Activated CD4-positive, alpha-beta T cell treated with anti-CD3 and anti-CD28 coated beads, Interleukin-2, amount 10 ng/mL, durations not matched to agents 7 days and 5 days (primary cell): ENCODE data around the gene DNAJC3. TPM values are rescaled to one million over a fixed set of nuclear protein-coding genes. Genes with fewer than 3 reads are reported as not detected.

ENCODE experiments used
- CTCF ChIA-PET: fragments of 350-600 bp; sonication (Branson Sonifier 250); formaldehyde crosslinking; loops from one replicate; lab custom pipeline; 2021; ENCODE audit warnings: antibody characterized with exemption; lab: Charles Lee
- POLR2A ChIA-PET: fragments of 350-600 bp; sonication (Branson Sonifier 250); formaldehyde crosslinking; loops from one replicate; lab custom pipeline; 2021; ENCODE audit warnings: antibody characterized with exemption; lab: Charles Lee
- DNase-seq: peaks from one replicate; pipeline ENCODE4 v3.0.0-alpha.2; 2020
- H3K27ac Mint-ChIP-seq: one replicate; pipeline ENCODE4 v1.8.0; 2021; ENCODE audit warnings: mild to moderate bottlenecking, moderate library complexity, mixed read lengths
- H3K27me3 Mint-ChIP-seq: one replicate; pipeline ENCODE4 v1.8.0; 2021; ENCODE audit warnings: mixed read lengths
- H3K36me3 Mint-ChIP-seq: one replicate; pipeline ENCODE4 v1.8.0; 2021; ENCODE audit warnings: low read depth, mixed read lengths
- H3K4me1 Mint-ChIP-seq: one replicate; pipeline ENCODE4 v1.8.0; 2021; ENCODE audit warnings: mixed read lengths
- H3K4me3 Mint-ChIP-seq: one replicate; pipeline ENCODE4 v1.8.0; 2021; ENCODE audit warnings: mild to moderate bottlenecking, moderate library complexity, mixed read lengths
- H3K9me3 Mint-ChIP-seq: one replicate; pipeline ENCODE4 v1.8.0; 2021; ENCODE audit warnings: mixed read lengths
- total RNA-seq, 2 experiments: library from RNA; stranded (reverse); gene quantifications; one replicate each; pipeline ENCODE4 v1.2.3, GENCODE V29; 2021

Gene DNAJC3
- total RNA-seq, 2 experiments from 2014 or later = 20.3 to 21.6 TPM

DNA sequence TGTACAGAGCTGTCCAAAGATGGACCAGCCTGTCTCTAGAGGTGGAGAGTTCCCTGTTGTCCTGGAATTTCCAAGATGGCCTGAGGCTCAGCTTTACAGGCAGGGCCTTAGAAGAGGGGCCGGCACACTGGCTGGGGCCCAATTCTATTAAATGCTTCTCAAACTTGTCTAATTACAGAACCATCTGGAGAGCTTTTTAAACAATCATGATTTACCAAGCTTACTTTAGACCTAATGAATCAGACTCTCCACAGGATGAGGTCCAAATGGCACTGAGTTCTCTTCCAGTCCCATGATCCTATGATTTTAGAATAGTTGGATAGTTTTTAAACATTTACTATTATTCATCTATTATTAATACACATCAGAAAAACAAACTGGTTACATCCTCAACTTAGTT lies 123.5 kb downstream of the DNAJC3 start:
- ChIA-PET POLR2A (no interaction called here), CTCF (interaction anchor here (1.4 kb wide), 1 partner anchor 34 kb away, joined by 4 read pairs; no protein-coding TSS in a partner anchor)
- DNase-seq = no peak
- Mint-ChIP-seq H3K4me3 (no peak overlapping the region), H3K36me3 (no peaks in the 10 kb centered on the region), H3K4me1 (no peaks in the 10 kb centered on the region), H3K27me3 (peaks cover 15% of the 10 kb centered on the region), H3K27ac (no peak overlapping the region), H3K9me3 (no peaks in the 10 kb centered on the region)

DNA sequence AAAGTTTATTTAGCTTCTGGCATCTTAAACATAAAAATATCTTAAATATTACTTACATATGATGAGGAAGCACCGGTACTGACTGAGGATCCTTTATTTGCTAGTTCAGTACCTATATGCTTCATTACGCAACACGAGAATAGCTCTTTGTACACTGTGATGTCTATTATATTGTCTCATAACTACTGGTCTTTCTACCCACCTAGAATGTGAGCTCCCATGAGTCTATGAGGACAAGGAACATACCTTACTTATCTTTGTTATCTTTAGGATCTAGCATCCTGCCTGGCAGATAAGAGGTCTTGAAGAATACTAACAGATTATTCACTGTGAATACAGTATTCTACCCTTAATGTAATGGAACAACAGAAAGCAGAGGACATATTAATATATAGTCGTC lies 124.9 kb downstream of the DNAJC3 start:
- H3K36me3 Mint-ChIP-seq = no peaks in the 10 kb centered on the region
- H3K9me3 Mint-ChIP-seq = no peaks in the 10 kb centered on the region
- ChIA-PET CTCF (no interaction called here), POLR2A (no interaction called here)
- H3K27me3 Mint-ChIP-seq = peaks cover 15% of the 10 kb centered on the region
- H3K4me1 Mint-ChIP-seq = no peaks in the 10 kb centered on the region
- no peak overlapping the region for H3K4me3 Mint-ChIP-seq
- no peak for DNase-seq
- no peak overlapping the region for H3K27ac Mint-ChIP-seq

DNA sequence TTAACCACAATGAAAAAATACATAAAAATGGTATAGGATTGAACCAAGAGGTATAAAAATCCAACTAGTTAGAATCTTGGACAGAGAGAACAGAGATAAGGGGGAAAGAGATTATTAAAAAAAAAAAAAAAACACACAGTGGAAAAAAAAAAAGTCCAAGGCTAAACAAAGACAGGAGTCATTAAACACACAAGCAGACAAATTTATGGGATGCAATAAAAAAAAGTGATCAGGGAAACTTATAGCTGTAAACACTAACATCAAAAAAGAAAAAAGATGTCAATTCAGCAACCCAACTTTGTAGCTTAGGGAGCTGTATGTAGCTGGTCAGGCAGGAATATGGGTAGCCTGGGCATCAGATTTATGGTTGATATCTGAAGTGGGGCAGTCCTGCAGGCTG lies 129.0 kb downstream of the DNAJC3 start:
- DNase-seq = no peak
- no peaks in the 10 kb centered on the region for H3K4me1 Mint-ChIP-seq
- CTCF ChIA-PET = no interaction called here
- no peak overlapping the region for H3K27ac Mint-ChIP-seq
- no peak overlapping the region for H3K4me3 Mint-ChIP-seq
- POLR2A ChIA-PET = no interaction called here
- no peaks in the 10 kb centered on the region for H3K9me3 Mint-ChIP-seq
- no peaks in the 10 kb centered on the region for H3K36me3 Mint-ChIP-seq
- H3K27me3 Mint-ChIP-seq = peaks cover 18% of the 10 kb centered on the region

DNA sequence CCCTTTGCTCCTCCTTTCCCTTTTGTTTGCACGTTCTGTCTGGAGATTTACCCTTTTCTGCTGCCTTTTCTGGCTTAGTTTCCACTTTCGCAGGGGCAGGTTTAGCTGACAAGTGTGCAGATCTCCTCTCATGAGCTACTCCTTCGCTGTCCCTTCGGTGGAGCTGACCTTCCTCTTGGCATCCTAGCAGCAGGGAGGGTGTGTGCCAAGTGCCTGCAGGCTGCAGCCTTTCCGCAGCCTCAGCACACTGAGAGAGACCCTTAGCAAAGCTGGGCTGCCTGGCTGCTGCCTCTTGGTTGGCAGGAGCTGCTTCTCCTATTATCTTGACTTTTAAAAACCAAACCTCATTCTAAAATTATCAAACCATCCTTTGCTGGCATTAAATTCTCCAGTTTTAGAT lies 132.5 kb downstream of the DNAJC3 start:
- Mint-ChIP-seq H3K9me3 (peaks cover 3% of the 10 kb centered on the region), H3K4me3 (no peak overlapping the region), H3K27me3 (peaks cover 13% of the 10 kb centered on the region), H3K4me1 (no peaks in the 10 kb centered on the region), H3K36me3 (no peaks in the 10 kb centered on the region), H3K27ac (no peak overlapping the region)
- DNase-seq = no peak
- ChIA-PET POLR2A (no interaction called here), CTCF (no interaction called here)

DNA sequence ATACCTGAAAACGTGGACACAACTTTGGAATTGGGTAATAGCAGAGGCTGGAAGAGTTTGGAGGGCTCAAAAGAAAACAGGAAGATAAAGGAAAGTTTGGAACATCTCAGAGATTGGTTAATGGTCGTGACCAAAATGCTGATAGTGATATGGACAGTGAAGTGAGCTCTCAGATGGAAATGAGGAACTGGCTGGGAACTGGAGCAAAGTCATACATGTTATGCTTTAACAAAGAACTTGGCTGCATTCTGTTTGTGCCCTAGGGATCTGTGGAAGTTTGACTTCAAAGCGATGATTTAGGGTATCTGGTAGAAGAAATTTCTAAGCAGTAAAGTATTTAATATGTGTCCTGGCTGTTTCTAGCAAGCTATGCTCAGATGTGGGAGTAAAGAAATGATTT lies 136.2 kb downstream of the DNAJC3 start:
- peaks cover 5% of the 10 kb centered on the region for H3K27me3 Mint-ChIP-seq
- no peaks in the 10 kb centered on the region for H3K36me3 Mint-ChIP-seq
- H3K9me3 Mint-ChIP-seq = peaks cover 5% of the 10 kb centered on the region
- CTCF ChIA-PET = no interaction called here
- H3K27ac Mint-ChIP-seq = no peak overlapping the region
- DNase-seq = no peak
- H3K4me1 Mint-ChIP-seq = no peaks in the 10 kb centered on the region
- POLR2A ChIA-PET = no interaction called here
- H3K4me3 Mint-ChIP-seq = no peak overlapping the region

DNA sequence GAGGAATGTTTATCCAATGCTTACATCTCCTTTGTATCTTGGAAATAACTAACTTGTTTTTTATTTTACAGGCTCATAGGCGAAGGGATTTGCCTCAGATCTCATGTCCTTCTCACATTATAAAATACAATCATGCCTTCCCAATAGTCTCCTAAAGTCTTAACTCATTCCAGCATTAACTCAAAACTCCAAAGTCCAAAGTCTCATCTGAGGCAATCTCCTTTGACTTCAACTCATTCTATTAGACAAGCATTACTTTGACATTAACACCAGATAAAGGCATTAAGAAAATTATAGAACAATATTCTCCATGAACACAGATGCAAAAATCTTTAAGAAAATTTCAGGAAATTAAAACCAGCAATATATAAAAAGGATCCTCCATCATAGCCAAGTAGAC lies 137.6 kb downstream of the DNAJC3 start:
- Mint-ChIP-seq H3K27me3 (peaks cover 5% of the 10 kb centered on the region), H3K27ac (no peak overlapping the region), H3K36me3 (no peaks in the 10 kb centered on the region), H3K4me1 (no peaks in the 10 kb centered on the region), H3K9me3 (peaks cover 5% of the 10 kb centered on the region), H3K4me3 (no peak overlapping the region)
- DNase-seq = no peak
- POLR2A ChIA-PET = no interaction called here
- CTCF ChIA-PET = no interaction called here

DNA sequence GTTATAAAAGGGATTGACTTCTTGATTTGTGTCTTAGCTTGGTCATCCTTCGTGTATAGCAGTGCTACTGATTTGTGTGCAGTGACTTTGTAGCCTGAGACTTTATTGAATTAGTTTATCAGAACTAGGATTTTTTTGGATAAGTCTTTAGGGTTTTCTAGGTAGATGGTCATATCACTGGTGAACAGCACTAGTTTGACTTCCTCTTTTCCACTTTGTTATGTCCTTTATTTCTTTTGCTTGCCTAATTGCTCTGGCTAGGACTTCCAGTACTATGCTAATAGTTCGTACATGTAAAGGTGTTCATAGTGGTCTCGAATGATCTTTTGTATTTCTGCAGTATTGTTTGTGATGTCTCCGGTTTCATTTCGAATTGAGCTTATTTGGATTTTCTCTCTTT lies 145.4 kb downstream of the DNAJC3 start:
- ChIA-PET POLR2A (no interaction called here), CTCF (no interaction called here)
- Mint-ChIP-seq H3K4me1 (no peaks in the 10 kb centered on the region), H3K9me3 (no peaks in the 10 kb centered on the region), H3K4me3 (no peak overlapping the region), H3K27me3 (peaks cover 25% of the 10 kb centered on the region), H3K36me3 (no peaks in the 10 kb centered on the region), H3K27ac (no peak overlapping the region)
- DNase-seq = no peak

DNA sequence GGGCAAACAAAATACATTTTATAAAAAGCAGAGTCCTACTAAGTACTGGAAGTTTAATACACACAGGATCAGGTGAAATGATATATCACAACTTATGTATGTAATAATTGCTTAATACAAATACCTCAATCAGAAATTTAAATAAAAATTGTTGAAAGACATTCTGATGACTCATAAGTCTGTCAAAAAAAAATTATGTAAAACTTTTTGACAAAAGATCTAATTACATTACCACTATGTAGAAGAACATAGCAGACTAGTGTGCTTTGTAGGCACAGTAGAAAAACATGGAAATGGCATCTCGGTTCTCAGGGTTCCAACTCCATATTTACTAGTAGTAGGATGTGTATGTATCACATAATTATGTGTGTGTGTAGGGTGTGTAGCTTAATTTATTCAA lies 156.2 kb downstream of the DNAJC3 start:
- ChIA-PET POLR2A (no interaction called here), CTCF (interaction anchor here (1.0 to 1.6 kb wide), 5 partner anchors 21 to 683 kb away, joined by 3 to 5 read pairs (median 3); no protein-coding TSS in a partner anchor)
- H3K4me1 Mint-ChIP-seq = no peaks in the 10 kb centered on the region
- no peak overlapping the region for H3K27ac Mint-ChIP-seq
- H3K27me3 Mint-ChIP-seq = peaks cover 32% of the 10 kb centered on the region
- no peak overlapping the region for H3K4me3 Mint-ChIP-seq
- peaks cover 3% of the 10 kb centered on the region for H3K9me3 Mint-ChIP-seq
- no peaks in the 10 kb centered on the region for H3K36me3 Mint-ChIP-seq
- DNase-seq = no peak

DNA sequence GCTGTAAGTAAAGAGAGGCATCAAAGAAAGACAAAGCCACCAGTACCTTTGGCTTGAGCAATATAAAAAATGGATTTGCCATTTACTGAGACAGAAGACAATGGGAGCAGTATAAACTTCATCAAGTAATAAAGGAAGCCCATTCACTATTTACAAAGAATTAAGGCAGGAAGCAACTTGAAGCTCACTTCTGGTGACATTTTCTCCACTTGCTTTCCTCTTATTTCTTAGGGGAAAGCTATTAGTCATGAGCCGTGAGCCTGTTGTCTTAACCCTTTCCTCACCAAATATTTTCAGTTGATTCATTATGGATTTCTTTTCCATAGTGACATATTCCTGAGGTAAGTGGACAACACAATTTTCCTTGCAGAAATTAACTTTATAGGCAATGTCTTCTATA lies 156.8 kb downstream of the DNAJC3 start:
- peaks cover 3% of the 10 kb centered on the region for H3K9me3 Mint-ChIP-seq
- H3K4me1 Mint-ChIP-seq = no peaks in the 10 kb centered on the region
- no peak overlapping the region for H3K4me3 Mint-ChIP-seq
- DNase-seq = no peak
- CTCF ChIA-PET = interaction anchor here (0.5 to 1.6 kb wide), 13 partner anchors 9 to 683 kb away, joined by 3 to 7 read pairs (median 3); no protein-coding TSS in a partner anchor
- no peaks in the 10 kb centered on the region for H3K36me3 Mint-ChIP-seq
- POLR2A ChIA-PET = no interaction called here
- H3K27me3 Mint-ChIP-seq = peaks cover 32% of the 10 kb centered on the region
- no peak overlapping the region for H3K27ac Mint-ChIP-seq

DNA sequence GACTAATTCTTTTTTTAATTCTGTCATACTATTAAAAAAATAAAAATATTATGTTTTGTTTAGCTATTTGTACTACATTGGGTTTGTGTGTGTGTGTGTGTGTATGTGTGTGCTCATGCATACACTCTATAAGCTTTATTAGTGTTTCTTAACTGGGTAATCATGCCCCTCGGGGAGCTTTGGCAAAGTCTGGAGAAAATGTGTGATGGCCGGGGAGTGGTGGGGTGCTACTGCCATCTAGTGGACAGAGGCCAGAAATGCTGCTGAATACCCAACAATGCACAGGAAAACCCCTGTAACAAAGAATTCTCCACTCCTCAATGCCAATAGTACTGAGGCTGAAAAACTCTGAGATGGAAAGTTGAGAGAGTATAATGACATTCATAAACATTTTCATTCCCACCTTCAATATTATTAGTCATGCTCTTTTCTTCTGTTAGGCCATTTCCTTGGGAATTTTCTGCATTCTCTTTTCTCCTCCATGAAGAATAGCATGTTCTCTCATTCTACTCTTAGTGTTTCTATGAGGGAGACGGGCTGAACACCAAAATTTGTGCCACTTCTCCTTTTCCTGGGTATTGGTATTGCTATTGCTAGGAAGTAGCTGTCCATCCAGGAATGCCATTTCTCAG lies 157.3 kb downstream of the DNAJC3 start:
- Mint-ChIP-seq H3K27me3 (peaks cover 34% of the 10 kb centered on the region), H3K9me3 (peaks cover 3% of the 10 kb centered on the region), H3K27ac (no peak overlapping the region), H3K4me1 (no peaks in the 10 kb centered on the region), H3K4me3 (no peak overlapping the region), H3K36me3 (no peaks in the 10 kb centered on the region)
- peak; percentile 65 for DNase-seq
- ChIA-PET POLR2A (no interaction called here), CTCF (interaction anchor here (0.5 to 1.6 kb wide), 13 partner anchors 9 to 684 kb away, joined by 3 to 7 read pairs (median 3); no protein-coding TSS in a partner anchor)

DNA sequence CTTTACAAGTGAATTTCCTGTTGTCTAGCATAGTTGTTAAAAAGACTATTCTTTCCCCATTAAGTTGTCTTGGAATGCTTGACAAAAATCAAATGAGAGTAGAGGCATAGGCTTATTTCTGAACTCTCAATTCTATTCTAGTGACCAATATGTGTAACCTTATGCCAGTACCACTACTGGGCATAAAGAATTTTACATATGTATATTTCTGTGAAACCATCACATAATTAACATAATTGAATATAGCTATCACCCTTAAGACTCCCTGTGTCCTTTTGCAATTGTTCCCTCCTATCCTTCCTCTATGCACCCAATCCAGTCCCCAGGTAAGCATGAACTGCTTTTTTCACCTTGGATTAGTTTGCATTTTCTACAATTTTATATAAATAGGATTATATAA lies 165.0 kb downstream of the DNAJC3 start:
- ChIA-PET CTCF (no interaction called here), POLR2A (no interaction called here)

DNA sequence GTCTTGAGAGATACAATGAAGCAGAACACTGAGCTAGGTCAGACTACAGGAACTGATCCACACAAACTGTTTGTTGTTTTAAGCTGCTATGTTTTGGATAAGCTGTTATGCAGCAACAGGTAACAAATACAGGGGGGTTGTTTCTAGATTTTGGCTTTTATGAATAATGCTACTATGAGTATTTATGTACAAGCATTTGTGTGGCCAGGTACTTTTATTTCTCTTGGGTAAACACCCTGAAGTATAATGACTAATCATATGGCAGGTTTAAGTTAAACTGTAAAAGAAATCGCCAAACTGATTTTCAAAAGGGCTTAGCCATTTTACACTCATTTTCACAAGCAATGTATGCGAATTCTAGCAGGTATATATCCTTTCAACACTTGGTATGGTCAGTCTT lies 166.0 kb downstream of the DNAJC3 start:
- CTCF ChIA-PET = no interaction called here

More for the DNA sequence above, 165.0 kb downstream of the DNAJC3 start:
- Mint-ChIP-seq H3K4me3 (no peak overlapping the region), H3K9me3 (no peaks in the 10 kb centered on the region), H3K27ac (no peak overlapping the region), H3K27me3 (peaks cover 9% of the 10 kb centered on the region), H3K4me1 (no peaks in the 10 kb centered on the region), H3K36me3 (no peaks in the 10 kb centered on the region)
- no peak for DNase-seq

More for the DNA sequence above, 166.0 kb downstream of the DNAJC3 start:
- Mint-ChIP-seq H3K9me3 (no peaks in the 10 kb centered on the region), H3K27ac (no peak overlapping the region), H3K4me1 (no peaks in the 10 kb centered on the region), H3K27me3 (peaks cover 6% of the 10 kb centered on the region), H3K4me3 (no peak overlapping the region), H3K36me3 (no peaks in the 10 kb centered on the region)
- POLR2A ChIA-PET = no interaction called here
- no peak for DNase-seq
